Kidney (tissue), 14 donors: Measurements from ENCODE around the gene BEST3. TPM values are rescaled to one million over a fixed set of nuclear protein-coding genes. Genes with fewer than 3 reads are reported as not detected.

ENCODE experiments used
- DNase-seq, 5 donors: peaks; one replicate each; pipeline ENCODE4 v3.0.0-alpha.2; 2013 to 2020
- FAIRE-seq: peaks from 2 replicates; lab custom pipeline; 2012; peaks lifted over from hg19 to GRCh38; lab: Jason Lieb, UNC
- H3K27ac ChIP-seq, 2 donors: one replicate each; pipeline ENCODE4 v1.7.0; 2013; ENCODE audit warnings: low read depth in 2 of 2, low read length in 2 of 2, inconsistent platforms in 1 of 2
- H3K27me3 ChIP-seq: one replicate; pipeline ENCODE4 v1.7.1; 2013; ENCODE audit warnings: low read length, inconsistent platforms; ENCODE audit not compliant: control insufficient read depth, insufficient read depth
- H3K36me3 ChIP-seq, 3 donors: one replicate each; pipeline versions ENCODE4 v1.7.0 to v1.7.1; 2013; ENCODE audit warnings: low read length in 3 of 3, control low read depth in 1 of 3, inconsistent platforms in 1 of 3; ENCODE audit not compliant: insufficient read depth in 3 of 3, control insufficient read depth in 2 of 3
- H3K4me1 ChIP-seq, 3 donors: one replicate each; pipeline versions ENCODE4 v1.7.0 to v1.7.1; 2013; ENCODE audit warnings: low read length in 3 of 3, inconsistent platforms in 1 of 3, low read depth in 1 of 3; ENCODE audit not compliant: control insufficient read depth in 2 of 3, insufficient read depth in 2 of 3
- H3K4me3 ChIP-seq, 3 donors: one replicate each; pipeline versions ENCODE4 v1.7.0 to v1.8.1; 2013; ENCODE audit warnings: low read length in 3 of 3, control low read depth in 1 of 3, inconsistent platforms in 1 of 3
- H3K9ac ChIP-seq, 3 donors: one replicate each; pipeline versions ENCODE4 v1.7.0 to v1.7.1; 2013; ENCODE audit warnings: low read length in 3 of 3, control low read depth in 1 of 3, inconsistent platforms in 1 of 3
- H3K9me3 ChIP-seq, 3 donors: one replicate each; pipeline versions ENCODE4 v1.7.0 to v1.7.1; 2013; ENCODE audit warnings: low read length in 3 of 3, control low read depth in 1 of 3, inconsistent platforms in 1 of 3; ENCODE audit not compliant: control insufficient read depth in 2 of 3, insufficient read depth in 1 of 3
- CTCF ChIP-seq: IDR thresholded peaks from 3 replicates; pipeline ENCODE4 v1.5.1; 2012; ENCODE audit warnings: mild to moderate bottlenecking, moderate library complexity, borderline replicate concordance; ENCODE audit not compliant: insufficient read depth; ENCODE audit errors: extremely low read depth
- intact Hi-C: fragments of 100-400 bp; cut with DNase I; formaldehyde crosslinking; loops from one replicate; pipeline ENCODE4 v1.11.1; 2022
- polyA plus RNA-seq: library from polyadenylated mRNA; stranded (reverse); fragments of 350-450 nt; fragmentation: Illumina TruSeq; extraction: RNeasy Lipid Tissue Mini Kit (QIAGEN cat#74804); gene quantifications from one replicate; pipeline ENCODE4 v1.2.3, GENCODE V29; 2014; ENCODE audit warnings: low read depth, low replicate concordance; ENCODE audit not compliant: insufficient read depth
- total RNA-seq: library from RNA; stranded (reverse); fragmentation: NEBNext Ultra II Directional; extraction: Animal tissue kit (Norgen Biotek cat#: 25700); gene quantifications from one replicate; pipeline ENCODE4 v1.2.1, GENCODE V29; 2021
- donor health status: control.
- donor health status: control.
- donor health status: control.
- donor health status: control.
- donor health status: control.
- donor health status: DM: yes; HTN: yes; CAD: no.
- donor health status: Normal renal cell carcinoma (clear cell type).

The BEST3 gene
- total and polyA plus RNA-seq, 2 donors from 2014 or later, result 0.57 to 0.82 TPM

- Histone ChIP-seq H3K36me3 (no peaks in the 10 kb centered on the region), H3K9me3 (no peaks in the 10 kb centered on the region), H3K27me3 (no peaks in the 10 kb centered on the region), H3K4me1 (peaks cover 0 to 9% (median 9%) of the 10 kb centered on the region in 3 donors), H3K27ac (no peak overlapping the region), H3K9ac (no peak overlapping the region), H3K4me3 (no peak overlapping the region)
- FAIRE-seq, result no peak
- intact Hi-C loops, result no loop called here
- no peak for DNase-seq
- TF ChIP-seq CTCF, result no peak
Measured at GRCh38 chr12:69661386-69661785, 37.7 kb downstream of the BEST3 start.

DNA sequence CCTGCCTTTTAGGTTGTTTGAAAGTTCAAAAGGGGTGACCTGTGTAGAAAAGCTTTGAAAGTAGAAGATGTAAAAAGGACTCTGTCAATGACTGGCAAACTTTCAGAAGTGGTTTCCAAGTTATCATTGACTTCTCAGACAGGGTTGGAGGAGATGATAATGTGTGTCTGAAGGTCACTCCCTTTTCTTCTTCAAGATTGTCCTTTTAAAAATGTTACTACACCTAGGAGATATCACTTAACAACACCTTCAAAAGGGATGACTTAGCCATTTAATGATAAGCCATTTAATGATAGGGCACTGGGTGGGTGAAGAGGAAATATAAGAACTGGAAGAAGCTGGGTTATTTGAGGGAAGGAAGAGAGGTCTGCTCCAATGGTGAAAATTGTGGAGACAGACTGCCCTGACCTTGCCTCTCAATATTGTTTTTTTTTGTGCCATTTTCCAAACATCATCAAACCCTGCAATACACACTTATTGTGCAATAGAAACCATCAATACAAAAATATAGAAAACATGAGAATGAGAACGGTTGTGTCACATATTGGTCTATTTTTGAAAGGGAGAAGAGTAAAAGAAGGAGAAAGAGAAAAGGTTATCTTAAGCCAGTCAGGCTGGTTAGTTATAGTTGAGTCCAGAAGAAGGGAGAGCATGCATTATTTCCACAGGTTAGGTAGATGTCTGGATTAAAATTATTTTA, 38.8 kb downstream of the BEST3 start:
- H3K9me3 ChIP-seq, result no peaks in the 10 kb centered on the region
- intact Hi-C loops, result no loop called here
- peaks cover 0 to 9% (median 9%) of the 10 kb centered on the region in 3 donors for H3K4me1 ChIP-seq
- no peak for TF ChIP-seq CTCF
- H3K27ac ChIP-seq, result no peak overlapping the region
- H3K9ac ChIP-seq, result no peak overlapping the region
- no peaks in the 10 kb centered on the region for H3K36me3 ChIP-seq
- DNase-seq, result no peak
- H3K4me3 ChIP-seq, result no peak overlapping the region
- FAIRE-seq, result no peak
- no peaks in the 10 kb centered on the region for H3K27me3 ChIP-seq

- Histone ChIP-seq H3K9me3 (no peaks in the 10 kb centered on the region), H3K27ac (no peak overlapping the region), H3K27me3 (no peaks in the 10 kb centered on the region), H3K36me3 (no peaks in the 10 kb centered on the region), H3K4me3 (no peak overlapping the region), H3K4me1 (peaks cover 0 to 9% (median 8%) of the 10 kb centered on the region in 3 donors), H3K9ac (no peak overlapping the region)
- TF ChIP-seq CTCF, result no peak
- intact Hi-C loops, result no loop called here
- FAIRE-seq, result no peak
- DNase-seq, result no peak
Measured at GRCh38 chr12:69658203-69658602, 40.9 kb downstream of the BEST3 start.
